DOHH2 (cell line): Measurements from ENCODE around the gene ARAP3.

Experiments
- EZH2phosphoT487 ChIP-seq: fragments of 200-600 bp; sonication (generic); IDR thresholded peaks from 2 replicates; pipeline ENCODE4 v1.6.1; 2017; ENCODE audit warnings: borderline replicate concordance, mild to moderate bottlenecking, antibody characterized with exemption, low read length, moderate library complexity, mixed read lengths
- TF ChIP-seq, protein P1 (sequence below): fragments of 200-600 bp; sonication (generic); IDR thresholded peaks from one replicate; pipeline ENCODE4 v1.5.1; 2014; ENCODE audit warnings: antibody characterized with exemption, mild to moderate bottlenecking, low read depth, low read length; ENCODE audit not compliant: poor library complexity, severe bottlenecking

DNA sequence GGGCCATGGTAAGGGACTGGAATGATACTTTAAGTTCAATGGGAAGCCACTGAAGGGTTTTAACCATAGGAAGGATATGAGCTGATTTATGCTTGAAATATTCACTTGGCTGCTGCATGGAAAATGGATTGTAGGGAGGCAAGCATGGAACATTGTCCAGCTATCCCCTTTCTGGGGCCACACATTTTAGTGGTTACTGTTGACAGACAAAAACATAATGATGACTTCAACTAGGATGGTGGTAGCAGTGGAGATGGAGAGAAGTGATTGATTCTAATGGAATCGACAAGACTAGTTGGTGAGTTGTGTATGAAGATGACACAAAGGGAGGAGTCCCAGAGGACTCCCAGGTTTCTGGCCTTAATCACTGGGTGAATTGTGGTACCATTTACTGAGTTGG lies 24.6 kb downstream of the ARAP3 start:
- TF ChIP-seq, protein P1, sequence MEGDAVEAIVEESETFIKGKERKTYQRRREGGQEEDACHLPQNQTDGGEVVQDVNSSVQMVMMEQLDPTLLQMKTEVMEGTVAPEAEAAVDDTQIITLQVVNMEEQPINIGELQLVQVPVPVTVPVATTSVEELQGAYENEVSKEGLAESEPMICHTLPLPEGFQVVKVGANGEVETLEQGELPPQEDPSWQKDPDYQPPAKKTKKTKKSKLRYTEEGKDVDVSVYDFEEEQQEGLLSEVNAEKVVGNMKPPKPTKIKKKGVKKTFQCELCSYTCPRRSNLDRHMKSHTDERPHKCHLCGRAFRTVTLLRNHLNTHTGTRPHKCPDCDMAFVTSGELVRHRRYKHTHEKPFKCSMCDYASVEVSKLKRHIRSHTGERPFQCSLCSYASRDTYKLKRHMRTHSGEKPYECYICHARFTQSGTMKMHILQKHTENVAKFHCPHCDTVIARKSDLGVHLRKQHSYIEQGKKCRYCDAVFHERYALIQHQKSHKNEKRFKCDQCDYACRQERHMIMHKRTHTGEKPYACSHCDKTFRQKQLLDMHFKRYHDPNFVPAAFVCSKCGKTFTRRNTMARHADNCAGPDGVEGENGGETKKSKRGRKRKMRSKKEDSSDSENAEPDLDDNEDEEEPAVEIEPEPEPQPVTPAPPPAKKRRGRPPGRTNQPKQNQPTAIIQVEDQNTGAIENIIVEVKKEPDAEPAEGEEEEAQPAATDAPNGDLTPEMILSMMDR, result no peak
- no peak for TF ChIP-seq EZH2phosphoT487
